Islet precursor cell (in vitro differentiated cells): ENCODE results near the gene SMIM36.
"Not testable (repeated sequence)": the region's sequence is repeated elsewhere in the genome, so short reads cannot be mapped to it uniquely, and the experiment has no call there.

Source experiments
- DNase-seq: peaks from one replicate; pipeline ENCODE4 v3.0.0-alpha.2; 2018

Gene SMIM36

DNA sequence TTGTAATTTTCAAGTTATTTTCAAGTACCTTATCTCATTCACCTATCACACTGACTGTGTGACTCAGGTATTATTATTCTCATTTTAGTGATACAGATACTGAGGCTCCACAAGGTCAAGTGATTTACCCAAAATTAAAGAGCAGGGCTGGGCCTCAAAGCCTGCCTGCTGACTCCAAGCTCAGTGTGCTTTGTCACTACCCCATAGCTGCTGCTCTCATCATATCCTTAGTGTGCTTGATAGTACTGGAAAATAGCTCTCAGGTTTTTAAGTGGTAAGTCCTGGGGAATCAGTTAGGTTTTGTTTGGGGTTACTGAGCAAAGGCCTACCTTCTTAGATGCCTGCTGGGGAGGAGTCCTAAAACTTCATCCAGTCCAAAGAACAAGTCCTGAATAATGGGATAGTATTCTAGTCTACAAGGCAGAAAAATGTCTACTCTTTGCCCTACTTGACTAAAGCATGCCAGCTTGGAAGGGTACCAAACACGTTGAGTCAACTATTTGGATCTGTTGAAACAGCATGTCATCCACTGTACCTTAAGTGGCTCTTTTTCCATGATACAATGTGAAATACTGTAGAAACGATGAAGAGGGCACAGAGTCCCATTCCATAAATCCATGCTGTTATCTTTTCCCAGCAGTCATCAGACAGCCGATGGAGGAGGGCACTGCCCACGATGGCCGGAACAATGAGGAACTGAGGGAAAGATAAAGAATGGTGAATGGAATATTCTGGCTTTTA lies 100.4 kb downstream of the SMIM36 start:
- no peak for DNase-seq

GRCh38 chr17:55409030-55409800 lies 102.0 kb downstream of the SMIM36 start:
- DNase-seq, result no peak

GRCh38 chr17:55407641-55408566 lies 103.3 kb downstream of the SMIM36 start:
- DNase-seq, result no peak

DNA sequence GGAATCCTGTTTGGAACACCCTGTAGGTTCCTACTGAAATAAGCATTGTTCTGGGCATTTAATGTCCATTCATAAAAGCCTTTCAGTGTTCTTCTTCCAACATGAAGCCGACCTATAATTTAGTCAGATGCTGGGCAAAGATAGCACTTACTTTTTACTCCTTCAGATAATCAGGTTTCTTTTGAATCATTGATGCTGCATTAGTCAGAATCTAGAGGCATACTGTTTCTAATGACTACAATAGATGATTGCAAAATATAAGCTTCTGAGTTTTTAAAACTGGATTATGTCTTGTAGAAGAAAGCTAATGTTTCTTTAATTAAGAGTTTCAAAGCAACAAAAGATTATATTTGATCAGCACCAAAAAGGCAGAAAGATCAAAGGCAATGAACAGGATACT lies 105.7 kb downstream of the SMIM36 start:
- no peak for DNase-seq

GRCh38 chr17:55404197-55404596 lies 107.1 kb downstream of the SMIM36 start:
- not testable (repeated sequence) for DNase-seq

DNA sequence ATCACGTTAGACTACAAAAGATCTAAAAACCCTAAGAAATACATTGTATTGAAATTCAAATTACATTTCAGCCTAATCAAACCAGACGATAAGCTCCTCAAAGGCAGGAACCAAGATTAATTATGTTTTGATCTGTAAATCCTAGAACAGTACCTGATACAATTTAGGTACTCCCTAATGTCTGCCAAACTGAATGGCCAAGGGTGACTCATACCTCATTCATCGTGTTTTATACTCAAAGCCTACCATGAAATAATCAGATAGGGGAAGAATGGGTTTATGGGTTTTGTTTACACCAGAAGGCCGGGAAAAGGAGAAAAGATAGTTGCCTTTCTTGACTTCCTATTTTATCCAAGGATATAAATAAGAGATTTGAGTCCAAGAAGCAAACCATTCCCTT lies 108.9 kb downstream of the SMIM36 start:
- DNase-seq, result no peak
